Uterus (tissue), 2 donors: Measurements from ENCODE around the gene NKD2.

Experiments
- POLR2A ChIP-seq, 2 donors: fragments of 450-650 bp; IDR thresholded peaks; one replicate each; pipeline ENCODE4 v1.6.1; 2016; ENCODE audit warnings: antibody characterized with exemption in 2 of 2, mild to moderate bottlenecking in 1 of 2, moderate library complexity in 1 of 2
- TF ChIP-seq, protein P1 (sequence below), 4 experiments: fragments of 200-600 bp in 2 of 4; fragments of 450-650 bp in 2 of 4; sonication (generic) in 2 of 4; IDR thresholded peaks; one replicate each; pipeline ENCODE4 v1.5.1; 2016 to 2019; ENCODE audit warnings: antibody characterized with exemption in 4 of 4, mild to moderate bottlenecking in 2 of 4, moderate library complexity in 1 of 4

DNA sequence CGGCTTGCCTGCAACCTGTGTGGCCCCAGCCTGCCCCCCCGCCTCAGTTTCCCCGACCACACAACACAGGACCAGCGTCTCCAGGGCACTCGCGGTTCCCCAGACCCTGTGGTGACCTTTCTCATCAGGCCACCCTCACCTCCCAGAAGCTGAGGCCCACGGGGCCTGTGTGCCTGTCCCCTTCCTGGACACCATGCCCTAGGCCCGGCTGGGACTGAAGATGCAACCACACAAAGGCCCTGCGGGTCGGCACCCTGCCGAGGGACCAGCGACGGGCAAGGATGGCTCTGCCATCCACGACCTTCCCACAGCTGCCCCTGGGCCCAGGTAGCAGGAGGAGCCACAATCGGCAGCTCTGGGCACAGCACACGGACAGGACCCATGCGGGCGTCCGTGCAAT lies 68.4 kb downstream of the NKD2 start:
- TF ChIP-seq, protein P1, sequence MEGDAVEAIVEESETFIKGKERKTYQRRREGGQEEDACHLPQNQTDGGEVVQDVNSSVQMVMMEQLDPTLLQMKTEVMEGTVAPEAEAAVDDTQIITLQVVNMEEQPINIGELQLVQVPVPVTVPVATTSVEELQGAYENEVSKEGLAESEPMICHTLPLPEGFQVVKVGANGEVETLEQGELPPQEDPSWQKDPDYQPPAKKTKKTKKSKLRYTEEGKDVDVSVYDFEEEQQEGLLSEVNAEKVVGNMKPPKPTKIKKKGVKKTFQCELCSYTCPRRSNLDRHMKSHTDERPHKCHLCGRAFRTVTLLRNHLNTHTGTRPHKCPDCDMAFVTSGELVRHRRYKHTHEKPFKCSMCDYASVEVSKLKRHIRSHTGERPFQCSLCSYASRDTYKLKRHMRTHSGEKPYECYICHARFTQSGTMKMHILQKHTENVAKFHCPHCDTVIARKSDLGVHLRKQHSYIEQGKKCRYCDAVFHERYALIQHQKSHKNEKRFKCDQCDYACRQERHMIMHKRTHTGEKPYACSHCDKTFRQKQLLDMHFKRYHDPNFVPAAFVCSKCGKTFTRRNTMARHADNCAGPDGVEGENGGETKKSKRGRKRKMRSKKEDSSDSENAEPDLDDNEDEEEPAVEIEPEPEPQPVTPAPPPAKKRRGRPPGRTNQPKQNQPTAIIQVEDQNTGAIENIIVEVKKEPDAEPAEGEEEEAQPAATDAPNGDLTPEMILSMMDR (IDR thresholded peaks at IDR 0.05) = no peak
- TF ChIP-seq POLR2A (IDR thresholded peaks at IDR 0.05) = no peak
